KMS-11 (cell line): ENCODE results near the gene IQUB.

Source experiments
- H2AFZ ChIP-seq: fragments of 200-600 bp; sonication (generic); 2 replicates; pipeline ENCODE4 v1.6.1; 2016; ENCODE audit warnings: antibody characterized with exemption, mixed run types, low read depth
- H3K27ac ChIP-seq: fragments of 200-600 bp; sonication (generic); 2 replicates; pipeline ENCODE4 v1.6.1; 2016; ENCODE audit warnings: mild to moderate bottlenecking, mixed run types
- H3K27me3 ChIP-seq: fragments of 200-600 bp; sonication (generic); 2 replicates; pipeline ENCODE4 v1.6.1; 2017; ENCODE audit warnings: mild to moderate bottlenecking, low read depth, mixed run types, moderate library complexity; ENCODE audit not compliant: insufficient read depth
- H3K36me3 ChIP-seq: fragments of 200-600 bp; sonication (generic); 2 replicates; pipeline ENCODE4 v1.6.1; 2017; ENCODE audit warnings: mild to moderate bottlenecking, mixed run types; ENCODE audit not compliant: insufficient read depth
- H3K4me1 ChIP-seq: fragments of 200-600 bp; sonication (generic); 2 replicates; pipeline ENCODE4 v1.6.1; 2016; ENCODE audit warnings: mild to moderate bottlenecking, low read depth, mixed run types; ENCODE audit not compliant: poor library complexity, severe bottlenecking
- H3K4me2 ChIP-seq: fragments of 200-600 bp; sonication (generic); 2 replicates; pipeline ENCODE4 v1.7.0; 2016; ENCODE audit warnings: mild to moderate bottlenecking, mixed run types
- H3K4me3 ChIP-seq: fragments of 200-600 bp; sonication (generic); IDR thresholded peaks from 2 replicates; pipeline ENCODE4 v1.6.1; 2017; ENCODE audit warnings: low read depth, low read length, mixed read lengths; ENCODE audit not compliant: insufficient read depth
- H3K79me2 ChIP-seq: fragments of 200-600 bp; sonication (generic); 2 replicates; pipeline ENCODE4 v1.6.1; 2016; ENCODE audit warnings: low read depth, mixed run types; ENCODE audit not compliant: insufficient read depth
- H3K9ac ChIP-seq: fragments of 200-600 bp; sonication (generic); 2 replicates; pipeline ENCODE4 v1.6.1; 2016; ENCODE audit warnings: mild to moderate bottlenecking, mixed run types
- H4K20me1 ChIP-seq: fragments of 200-600 bp; sonication (generic); 2 replicates; pipeline ENCODE4 v1.6.1; 2016; ENCODE audit warnings: mild to moderate bottlenecking, mixed run types; ENCODE audit not compliant: insufficient read depth
- TF ChIP-seq, protein P1 (sequence below): fragments of 200-600 bp; sonication (generic); conservative IDR thresholded peaks from 2 replicates; pipeline ENCODE4 v1.6.1; 2017; ENCODE audit warnings: low read depth, mild to moderate bottlenecking, antibody characterized with exemption, low read length, moderate library complexity, mixed read lengths

Gene IQUB

GRCh38 chr7:123579416-123579815 is 45.0 kb upstream of the IQUB start:
- TF ChIP-seq, protein P1, sequence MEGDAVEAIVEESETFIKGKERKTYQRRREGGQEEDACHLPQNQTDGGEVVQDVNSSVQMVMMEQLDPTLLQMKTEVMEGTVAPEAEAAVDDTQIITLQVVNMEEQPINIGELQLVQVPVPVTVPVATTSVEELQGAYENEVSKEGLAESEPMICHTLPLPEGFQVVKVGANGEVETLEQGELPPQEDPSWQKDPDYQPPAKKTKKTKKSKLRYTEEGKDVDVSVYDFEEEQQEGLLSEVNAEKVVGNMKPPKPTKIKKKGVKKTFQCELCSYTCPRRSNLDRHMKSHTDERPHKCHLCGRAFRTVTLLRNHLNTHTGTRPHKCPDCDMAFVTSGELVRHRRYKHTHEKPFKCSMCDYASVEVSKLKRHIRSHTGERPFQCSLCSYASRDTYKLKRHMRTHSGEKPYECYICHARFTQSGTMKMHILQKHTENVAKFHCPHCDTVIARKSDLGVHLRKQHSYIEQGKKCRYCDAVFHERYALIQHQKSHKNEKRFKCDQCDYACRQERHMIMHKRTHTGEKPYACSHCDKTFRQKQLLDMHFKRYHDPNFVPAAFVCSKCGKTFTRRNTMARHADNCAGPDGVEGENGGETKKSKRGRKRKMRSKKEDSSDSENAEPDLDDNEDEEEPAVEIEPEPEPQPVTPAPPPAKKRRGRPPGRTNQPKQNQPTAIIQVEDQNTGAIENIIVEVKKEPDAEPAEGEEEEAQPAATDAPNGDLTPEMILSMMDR = no peak
- no peak overlapping the region for H3K27ac ChIP-seq
- no peak overlapping the region for H2AFZ ChIP-seq
- no peak overlapping the region for H3K9ac ChIP-seq
- no peaks in the 10 kb centered on the region for H3K36me3 ChIP-seq
- H3K79me2 ChIP-seq = no peaks in the 10 kb centered on the region
- no peak overlapping the region for H3K4me3 ChIP-seq
- no peaks in the 10 kb centered on the region for H3K27me3 ChIP-seq
- H3K4me1 ChIP-seq = no peaks in the 10 kb centered on the region
- H3K4me2 ChIP-seq = no peak overlapping the region
- no peaks in the 10 kb centered on the region for H4K20me1 ChIP-seq

- Histone ChIP-seq H3K9ac (no peak overlapping the region), H3K4me3 (no peak overlapping the region), H3K36me3 (no peaks in the 10 kb centered on the region), H3K27ac (no peak overlapping the region), H4K20me1 (no peaks in the 10 kb centered on the region), H3K79me2 (no peaks in the 10 kb centered on the region), H3K4me1 (no peaks in the 10 kb centered on the region), H3K4me2 (no peak overlapping the region), H2AFZ (no peak overlapping the region), H3K27me3 (no peaks in the 10 kb centered on the region)
- TF ChIP-seq, protein P1 = no peak
Measured at GRCh38 chr7:123573896-123574467, 39.6 kb upstream of the IQUB start.

GRCh38 chr7:123573341-123573740 is 38.9 kb upstream of the IQUB start:
- H3K4me2 ChIP-seq = no peak overlapping the region
- no peaks in the 10 kb centered on the region for H3K27me3 ChIP-seq
- TF ChIP-seq, protein P1 = no peak

DNA sequence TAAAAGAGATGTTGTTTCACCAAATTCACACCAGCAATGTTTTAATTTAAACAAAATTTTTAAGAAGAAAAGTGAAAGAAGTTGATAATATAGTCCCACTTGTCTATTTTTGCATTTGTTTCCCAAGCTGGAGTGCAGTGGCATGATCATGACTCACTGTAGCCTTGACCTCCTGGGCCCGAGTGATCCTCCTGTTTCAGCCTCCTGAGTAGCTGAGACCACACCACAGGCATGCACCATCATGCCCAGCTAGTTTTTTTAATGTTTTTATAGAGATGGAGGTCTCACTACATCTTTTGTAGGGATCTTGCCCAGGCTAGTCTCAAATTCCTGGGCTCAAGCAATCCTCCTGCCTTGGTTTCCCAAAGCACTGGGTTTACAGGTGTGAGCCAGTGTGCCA is 37.3 kb upstream of the IQUB start:
- Histone ChIP-seq H3K4me3 (no peak overlapping the region), H3K36me3 (no peaks in the 10 kb centered on the region), H3K4me1 (no peaks in the 10 kb centered on the region), H3K27ac (no peak overlapping the region), H3K9ac (no peak overlapping the region), H3K27me3 (no peaks in the 10 kb centered on the region), H4K20me1 (no peaks in the 10 kb centered on the region), H3K79me2 (no peaks in the 10 kb centered on the region), H2AFZ (no peak overlapping the region), H3K4me2 (no peak overlapping the region)
- TF ChIP-seq, protein P1 = no peak

More at GRCh38 chr7:123573341-123573740, 38.9 kb upstream of the IQUB start:
- H4K20me1 ChIP-seq = no peaks in the 10 kb centered on the region
- H3K36me3 ChIP-seq = no peaks in the 10 kb centered on the region
- no peak overlapping the region for H3K4me3 ChIP-seq
- no peaks in the 10 kb centered on the region for H3K79me2 ChIP-seq
- no peak overlapping the region for H3K27ac ChIP-seq
- H2AFZ ChIP-seq = no peak overlapping the region
- no peaks in the 10 kb centered on the region for H3K4me1 ChIP-seq
- no peak overlapping the region for H3K9ac ChIP-seq
